Measurements from ENCODE around the gene PEMT.

DNA sequence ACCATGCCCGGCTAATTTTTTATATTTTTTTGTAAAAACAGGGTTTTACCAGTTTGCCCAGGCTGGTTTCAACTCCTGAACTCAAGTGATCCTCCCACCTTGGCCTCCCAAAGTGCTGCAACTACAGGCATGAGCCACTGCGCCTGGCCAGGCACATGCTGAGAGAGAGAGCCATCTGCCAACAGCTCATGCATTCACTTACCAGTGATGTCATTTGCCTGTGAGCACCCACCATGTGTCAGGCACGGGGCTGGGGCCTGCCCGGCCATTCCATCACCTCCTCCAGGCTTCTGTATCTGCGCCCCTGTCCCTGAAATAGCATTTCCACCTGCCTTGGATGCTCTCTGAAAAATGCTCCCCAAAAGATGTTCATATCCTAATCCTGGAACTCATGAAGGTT is 43.6 kb upstream of the PEMT start:
- TF ChIP-seq, protein P1, sequence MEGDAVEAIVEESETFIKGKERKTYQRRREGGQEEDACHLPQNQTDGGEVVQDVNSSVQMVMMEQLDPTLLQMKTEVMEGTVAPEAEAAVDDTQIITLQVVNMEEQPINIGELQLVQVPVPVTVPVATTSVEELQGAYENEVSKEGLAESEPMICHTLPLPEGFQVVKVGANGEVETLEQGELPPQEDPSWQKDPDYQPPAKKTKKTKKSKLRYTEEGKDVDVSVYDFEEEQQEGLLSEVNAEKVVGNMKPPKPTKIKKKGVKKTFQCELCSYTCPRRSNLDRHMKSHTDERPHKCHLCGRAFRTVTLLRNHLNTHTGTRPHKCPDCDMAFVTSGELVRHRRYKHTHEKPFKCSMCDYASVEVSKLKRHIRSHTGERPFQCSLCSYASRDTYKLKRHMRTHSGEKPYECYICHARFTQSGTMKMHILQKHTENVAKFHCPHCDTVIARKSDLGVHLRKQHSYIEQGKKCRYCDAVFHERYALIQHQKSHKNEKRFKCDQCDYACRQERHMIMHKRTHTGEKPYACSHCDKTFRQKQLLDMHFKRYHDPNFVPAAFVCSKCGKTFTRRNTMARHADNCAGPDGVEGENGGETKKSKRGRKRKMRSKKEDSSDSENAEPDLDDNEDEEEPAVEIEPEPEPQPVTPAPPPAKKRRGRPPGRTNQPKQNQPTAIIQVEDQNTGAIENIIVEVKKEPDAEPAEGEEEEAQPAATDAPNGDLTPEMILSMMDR (IDR thresholded peaks at IDR 0.05) = no peak
- no peak for TF ChIP-seq POLR2A (IDR thresholded peaks at IDR 0.05)

Measured in transverse colon (tissue), 3 donors.